Lung (tissue), 12 donors: ENCODE results near the gene ADRB2. TPM values are rescaled to one million over a fixed set of nuclear protein-coding genes. Genes with fewer than 3 reads are reported as not detected.
A peak's percentile ranks its signal among the peaks of the same experiment; 100 is the strongest.

Experiments
- ATAC-seq: fragments of 200-7000 bp; cut with Tn5 transposase; one replicate; pipeline ENCODE4 v1.9.1; 2020; ENCODE audit warnings: moderate number of reproducible peaks; ENCODE audit not compliant: insufficient read depth, low FRiP score
- DNase-seq, 3 donors: peaks; one replicate each; pipeline ENCODE4 v3.0.0-alpha.2; 2013 to 2017
- H3K27ac ChIP-seq, 2 donors: one replicate each; pipeline ENCODE4 v1.5.1; 2013; ENCODE audit warnings: mild to moderate bottlenecking in 2 of 2, moderate library complexity in 2 of 2, control low read depth in 1 of 2, inconsistent platforms in 1 of 2, low read depth in 1 of 2, low read length in 1 of 2
- H3K27me3 ChIP-seq, 3 donors: one replicate each; pipeline ENCODE4 v1.5.1; 2013; ENCODE audit warnings: low read length in 2 of 3; ENCODE audit not compliant: control insufficient read depth in 3 of 3, insufficient read depth in 3 of 3
- H3K36me3 ChIP-seq, 4 donors: one replicate each; pipeline ENCODE4 v1.5.1; 2013; ENCODE audit warnings: low read length in 4 of 4, mild to moderate bottlenecking in 1 of 4, moderate library complexity in 1 of 4; ENCODE audit not compliant: control insufficient read depth in 4 of 4, insufficient read depth in 4 of 4
- H3K4me1 ChIP-seq, 5 donors: one replicate each; pipeline ENCODE4 v1.5.1; 2013; ENCODE audit warnings: low read length in 5 of 5, mild to moderate bottlenecking in 2 of 5, moderate library complexity in 1 of 5; ENCODE audit not compliant: control insufficient read depth in 5 of 5, insufficient read depth in 5 of 5
- H3K4me3 ChIP-seq: one replicate; pipeline ENCODE4 v1.5.1; 2013; ENCODE audit warnings: mild to moderate bottlenecking, control low read depth, moderate library complexity
- H3K9ac ChIP-seq, 2 donors: one replicate each; pipeline ENCODE4 v1.5.1; 2013; ENCODE audit warnings: low read length in 2 of 2, control low read depth in 1 of 2; ENCODE audit not compliant: insufficient read depth in 1 of 2
- H3K9me3 ChIP-seq, 4 donors: one replicate each; pipeline ENCODE4 v1.5.1; 2013; ENCODE audit warnings: low read length in 3 of 4, mild to moderate bottlenecking in 1 of 4, moderate library complexity in 1 of 4; ENCODE audit not compliant: control insufficient read depth in 4 of 4, insufficient read depth in 3 of 4
- WGBS, 2 donors: extraction: QIAGEN DNeasy Blood & Tissue Kit; methylation state at CpG; one replicate each; pipeline ENCODE4 v1.1.7; 2013; 5-methylcytosine and 5-hydroxymethylcytosine counted together
- polyA plus RNA-seq, 2 donors: library from polyadenylated mRNA; stranded (reverse); fragments of 200-250 nt; gene quantifications; one replicate each; pipeline ENCODE4 v1.2.1, GENCODE V29; 2013
- total RNA-seq, 2 donors: library from RNA; depleted of rRNA in 1 of 2; stranded (reverse); fragments of >200 nt in 1 of 2; gene quantifications; one replicate each; pipeline ENCODE4 v1.2.1, GENCODE V29; 2014 to 2021
- TF ChIP-seq, protein P1 (sequence below): IDR thresholded peaks from 2 replicates; pipeline ENCODE4 v1.5.1; 2012; ENCODE audit warnings: mild to moderate bottlenecking; ENCODE audit errors: control extremely low read depth, extremely low read depth
- donor health status: control.
- donor health status: control.
- donor health status: Bipolar disorder and iron deficiency.
- donor health status: healthy.
- donor health status: DM: yes; HTN: yes; CAD: no.

Gene ADRB2
- total and polyA plus RNA-seq, 4 donors = 3.5 to 18.4 (median 9.5) TPM

DNA sequence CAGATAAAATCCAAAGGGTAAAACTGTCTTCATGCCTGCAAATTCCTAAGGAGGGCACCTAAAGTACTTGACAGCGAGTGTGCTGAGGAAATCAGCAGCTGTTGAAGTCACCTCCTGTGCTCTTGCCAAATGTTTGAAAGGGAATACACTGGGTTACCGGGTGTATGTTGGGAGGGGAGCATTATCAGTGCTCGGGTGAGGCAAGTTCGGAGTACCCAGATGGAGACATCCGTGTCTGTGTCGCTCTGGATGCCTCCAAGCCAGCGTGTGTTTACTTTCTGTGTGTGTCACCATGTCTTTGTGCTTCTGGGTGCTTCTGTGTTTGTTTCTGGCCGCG is 727 bp upstream of the ADRB2 start:
- 0 to 1% methylated on average over 9 of the region's 9 CpGs for WGBS, 2 donors
- Histone ChIP-seq H3K4me3 (peak overlapping the region; percentile 29), H3K9me3 (no peaks in the 10 kb centered on the region), H3K27ac (peak overlapping the region; percentile 92), H3K4me1 (peaks cover 0 to 25% (median 3%) of the 10 kb centered on the region in 5 donors), H3K27me3 (no peaks in the 10 kb centered on the region), H3K9ac (peak overlapping the region; percentile 33 to 95), H3K36me3 (no peaks in the 10 kb centered on the region)
- peak in 2 of 3 donors; percentile 58 to 67 for DNase-seq
- TF ChIP-seq, protein P1, sequence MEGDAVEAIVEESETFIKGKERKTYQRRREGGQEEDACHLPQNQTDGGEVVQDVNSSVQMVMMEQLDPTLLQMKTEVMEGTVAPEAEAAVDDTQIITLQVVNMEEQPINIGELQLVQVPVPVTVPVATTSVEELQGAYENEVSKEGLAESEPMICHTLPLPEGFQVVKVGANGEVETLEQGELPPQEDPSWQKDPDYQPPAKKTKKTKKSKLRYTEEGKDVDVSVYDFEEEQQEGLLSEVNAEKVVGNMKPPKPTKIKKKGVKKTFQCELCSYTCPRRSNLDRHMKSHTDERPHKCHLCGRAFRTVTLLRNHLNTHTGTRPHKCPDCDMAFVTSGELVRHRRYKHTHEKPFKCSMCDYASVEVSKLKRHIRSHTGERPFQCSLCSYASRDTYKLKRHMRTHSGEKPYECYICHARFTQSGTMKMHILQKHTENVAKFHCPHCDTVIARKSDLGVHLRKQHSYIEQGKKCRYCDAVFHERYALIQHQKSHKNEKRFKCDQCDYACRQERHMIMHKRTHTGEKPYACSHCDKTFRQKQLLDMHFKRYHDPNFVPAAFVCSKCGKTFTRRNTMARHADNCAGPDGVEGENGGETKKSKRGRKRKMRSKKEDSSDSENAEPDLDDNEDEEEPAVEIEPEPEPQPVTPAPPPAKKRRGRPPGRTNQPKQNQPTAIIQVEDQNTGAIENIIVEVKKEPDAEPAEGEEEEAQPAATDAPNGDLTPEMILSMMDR = no peak
- no peak for ATAC-seq

DNA sequence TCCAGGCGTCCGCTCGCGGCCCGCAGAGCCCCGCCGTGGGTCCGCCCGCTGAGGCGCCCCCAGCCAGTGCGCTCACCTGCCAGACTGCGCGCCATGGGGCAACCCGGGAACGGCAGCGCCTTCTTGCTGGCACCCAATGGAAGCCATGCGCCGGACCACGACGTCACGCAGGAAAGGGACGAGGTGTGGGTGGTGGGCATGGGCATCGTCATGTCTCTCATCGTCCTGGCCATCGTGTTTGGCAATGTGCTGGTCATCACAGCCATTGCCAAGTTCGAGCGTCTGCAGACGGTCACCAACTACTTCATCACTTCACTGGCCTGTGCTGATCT is 294 bp downstream of the ADRB2 start:
- Histone ChIP-seq H3K36me3 (no peaks in the 10 kb centered on the region), H3K4me3 (peak overlapping the region; percentile 69), H3K27ac (peak overlapping the region; percentile 90 to 92), H3K9me3 (no peaks in the 10 kb centered on the region), H3K9ac (peak overlapping the region in 1 of 2 donors; percentile 50), H3K27me3 (no peaks in the 10 kb centered on the region), H3K4me1 (peaks cover 0 to 25% (median 7%) of the 10 kb centered on the region in 5 donors)
- ATAC-seq = no peak
- WGBS, 2 donors = 6 to 13% methylated on average over 25 to 28 of the region's 28 CpGs
- DNase-seq = no peak
- TF ChIP-seq, protein P1 = no peak

DNA sequence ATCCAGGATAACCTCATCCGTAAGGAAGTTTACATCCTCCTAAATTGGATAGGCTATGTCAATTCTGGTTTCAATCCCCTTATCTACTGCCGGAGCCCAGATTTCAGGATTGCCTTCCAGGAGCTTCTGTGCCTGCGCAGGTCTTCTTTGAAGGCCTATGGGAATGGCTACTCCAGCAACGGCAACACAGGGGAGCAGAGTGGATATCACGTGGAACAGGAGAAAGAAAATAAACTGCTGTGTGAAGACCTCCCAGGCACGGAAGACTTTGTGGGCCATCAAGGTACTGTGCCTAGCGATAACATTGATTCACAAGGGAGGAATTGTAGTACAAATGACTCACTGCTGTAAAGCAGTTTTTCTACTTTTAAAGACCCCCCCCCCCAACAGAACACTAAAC is 1.3 kb downstream of the ADRB2 start:
- H3K4me1 ChIP-seq = peaks cover 3 to 25% (median 10%) of the 10 kb centered on the region in 5 donors
- TF ChIP-seq, protein P1 = no peak
- H3K9me3 ChIP-seq = no peaks in the 10 kb centered on the region
- no peak for DNase-seq
- no peak overlapping the region for H3K9ac ChIP-seq
- H3K4me3 ChIP-seq = peak overlapping the region; percentile 69
- 48 to 69% methylated on average over 7 of the region's 7 CpGs for WGBS, 2 donors
- H3K27ac ChIP-seq = peak overlapping the region; percentile 90 to 92
- H3K27me3 ChIP-seq = no peaks in the 10 kb centered on the region
- H3K36me3 ChIP-seq = no peaks in the 10 kb centered on the region
- no peak for ATAC-seq

DNA sequence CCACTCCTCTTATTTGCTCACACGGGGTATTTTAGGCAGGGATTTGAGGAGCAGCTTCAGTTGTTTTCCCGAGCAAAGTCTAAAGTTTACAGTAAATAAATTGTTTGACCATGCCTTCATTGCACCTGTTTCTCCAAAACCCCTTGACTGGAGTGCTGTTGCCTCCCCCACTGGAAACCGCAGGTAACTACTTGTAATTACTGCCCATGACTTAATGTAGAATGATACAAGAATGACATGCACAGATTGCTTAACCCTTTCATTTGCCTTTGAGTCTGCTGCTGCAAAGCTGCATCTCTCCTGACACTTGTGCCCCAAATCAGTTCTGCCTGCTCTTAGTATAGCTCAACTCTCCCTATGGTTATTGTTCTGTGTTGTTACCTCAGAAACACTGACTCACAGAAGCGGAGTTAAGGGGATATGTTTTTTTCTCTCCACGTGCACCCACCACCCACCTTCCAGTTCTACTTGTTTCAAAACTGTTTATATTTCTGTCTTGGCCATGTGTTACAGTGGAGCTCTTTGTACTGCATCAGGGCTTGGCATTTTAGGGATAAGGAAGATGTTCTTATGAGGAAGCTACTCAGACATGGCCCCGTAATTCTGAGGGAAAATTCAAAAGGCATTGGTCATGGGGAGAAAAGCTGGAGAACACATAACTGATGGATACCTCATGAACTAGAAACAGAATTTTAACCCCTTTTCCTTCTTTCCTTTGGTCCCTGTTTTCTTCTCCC is 2.3 kb downstream of the ADRB2 start:
- peak overlapping the region; percentile 34 for H3K27ac ChIP-seq
- H3K9ac ChIP-seq = no peak overlapping the region
- TF ChIP-seq, protein P1 = no peak
- H3K27me3 ChIP-seq = no peaks in the 10 kb centered on the region
- peaks cover 3 to 25% (median 10%) of the 10 kb centered on the region in 5 donors for H3K4me1 ChIP-seq
- no peaks in the 10 kb centered on the region for H3K36me3 ChIP-seq
- no peak for DNase-seq
- ATAC-seq = no peak
- no peaks in the 10 kb centered on the region for H3K9me3 ChIP-seq
- 24 to 48% methylated on average over 6 of the region's 6 CpGs for WGBS, 2 donors
- peak overlapping the region; percentile 42 for H3K4me3 ChIP-seq
